Left ventricle myocardium inferior (tissue), 1 donor: Measurements from ENCODE around the gene PAN2. TPM values are rescaled to one million over a fixed set of nuclear protein-coding genes. Genes with fewer than 3 reads are reported as not detected.
"Not testable (repeated sequence)": the region's sequence is repeated elsewhere in the genome, so short reads cannot be mapped to it uniquely, and the experiment has no call there.

Source experiments
- DNase-seq: peaks from one replicate; pipeline ENCODE4 v3.0.0-alpha.2; 2020
- H3K27ac ChIP-seq: fragments of 200-600 bp; replicated peaks from 2 replicates; pipeline ENCODE4 v1.8.0; 2021
- H3K27me3 ChIP-seq: fragments of 200-600 bp; 2 replicates; pipeline ENCODE4 v1.8.0; 2021; ENCODE audit warnings: low read depth
- H3K36me3 ChIP-seq: fragments of 200-600 bp; 2 replicates; pipeline ENCODE4 v1.8.0; 2021
- H3K4me1 ChIP-seq: fragments of 200-600 bp; 2 replicates; pipeline ENCODE4 v1.8.0; 2021
- H3K4me3 ChIP-seq: fragments of 200-600 bp; 2 replicates; pipeline ENCODE4 v1.8.0; 2021; ENCODE audit warnings: mild to moderate bottlenecking, moderate library complexity
- H3K9me3 ChIP-seq: fragments of 200-600 bp; replicated peaks from 2 replicates; pipeline ENCODE4 v1.8.0; 2021
- CTCF ChIP-seq: fragments of 200-600 bp; IDR thresholded peaks from 2 replicates; pipeline ENCODE4 v1.8.0; 2021; ENCODE audit warnings: antibody characterized with exemption, mild to moderate bottlenecking, borderline replicate concordance
- intact Hi-C: fragments of 100-400 bp; cut with micrococcal nuclease; formaldehyde crosslinking; loops from one replicate; pipeline ENCODE4 v1.11.0; 2022
- total RNA-seq: library from RNA; stranded (reverse); fragmentation: NEBNext Ultra II Directional; extraction: Animal tissue kit (Norgen Biotek cat#: 25700); gene quantifications from one replicate; pipeline ENCODE4 v1.2.1, GENCODE V29; 2021
- donor health status: DM: no; HTN: yes; CAD: no; lungs with severe emphysema.

PAN2 gene
- total RNA-seq, 1 donor from 2014 or later = 49.5 TPM

DNA sequence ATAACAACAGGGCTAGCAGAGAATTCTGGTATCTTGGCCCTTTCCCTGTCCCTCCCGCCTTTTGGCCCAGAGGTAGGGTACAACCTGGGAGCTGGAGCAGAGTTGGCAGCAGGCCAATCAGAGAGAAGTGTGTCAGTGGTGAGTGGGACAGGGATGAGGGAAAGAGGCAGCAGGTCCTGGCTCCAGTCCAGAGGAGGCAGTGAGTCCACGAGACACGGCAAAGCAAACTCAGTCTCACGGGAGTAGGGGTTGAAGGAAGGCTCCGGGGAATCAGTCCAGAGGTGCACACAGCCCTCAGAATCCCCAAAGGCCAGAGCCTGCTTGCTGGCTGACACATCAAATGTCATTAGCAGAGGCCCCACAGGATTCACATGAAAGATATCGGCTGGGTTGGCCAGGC, 7.3 kb downstream of the PAN2 start:
- Histone ChIP-seq H3K27ac (no peak overlapping the region), H3K4me3 (no peak overlapping the region), H3K36me3 (peaks cover 73% of the 10 kb centered on the region), H3K9me3 (no peaks in the 10 kb centered on the region), H3K4me1 (peaks cover 9% of the 10 kb centered on the region), H3K27me3 (no peaks in the 10 kb centered on the region)
- intact Hi-C loops = no loop called here
- no peak for TF ChIP-seq CTCF
- DNase-seq = no peak

GRCh38 chr12:56326126-56326525, 7.7 kb downstream of the PAN2 start:
- peaks cover 9% of the 10 kb centered on the region for H3K4me1 ChIP-seq
- no peak overlapping the region for H3K27ac ChIP-seq
- no peak for DNase-seq
- no peak for TF ChIP-seq CTCF
- H3K9me3 ChIP-seq = no peaks in the 10 kb centered on the region
- peaks cover 77% of the 10 kb centered on the region for H3K36me3 ChIP-seq
- intact Hi-C loops = no loop called here
- no peaks in the 10 kb centered on the region for H3K27me3 ChIP-seq
- H3K4me3 ChIP-seq = no peak overlapping the region

DNA sequence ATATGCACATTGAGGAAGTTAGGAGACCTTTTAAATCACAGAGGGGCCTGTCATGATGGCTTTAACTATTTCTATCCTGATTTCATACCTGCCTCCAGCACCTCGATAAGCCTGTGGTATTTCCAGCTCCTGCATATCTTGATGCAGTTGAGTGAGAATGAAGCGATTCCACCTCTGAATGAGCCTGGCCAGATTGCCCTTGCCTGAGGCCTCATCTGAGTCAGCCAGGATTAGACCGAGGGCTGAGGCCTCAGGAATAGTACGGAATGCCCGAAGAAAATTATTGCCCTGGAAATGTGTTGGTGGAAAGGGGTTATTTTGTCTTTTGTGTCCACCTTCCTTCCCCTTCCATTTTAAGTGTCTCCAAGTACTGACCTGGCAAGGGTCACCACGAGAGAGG, 9.6 kb downstream of the PAN2 start:
- Histone ChIP-seq H3K36me3 (peaks cover 96% of the 10 kb centered on the region), H3K4me3 (no peak overlapping the region), H3K9me3 (no peaks in the 10 kb centered on the region), H3K4me1 (peaks cover 9% of the 10 kb centered on the region), H3K27ac (no peak overlapping the region), H3K27me3 (no peaks in the 10 kb centered on the region)
- intact Hi-C loops = no loop called here
- no peak for TF ChIP-seq CTCF
- DNase-seq = no peak

DNA sequence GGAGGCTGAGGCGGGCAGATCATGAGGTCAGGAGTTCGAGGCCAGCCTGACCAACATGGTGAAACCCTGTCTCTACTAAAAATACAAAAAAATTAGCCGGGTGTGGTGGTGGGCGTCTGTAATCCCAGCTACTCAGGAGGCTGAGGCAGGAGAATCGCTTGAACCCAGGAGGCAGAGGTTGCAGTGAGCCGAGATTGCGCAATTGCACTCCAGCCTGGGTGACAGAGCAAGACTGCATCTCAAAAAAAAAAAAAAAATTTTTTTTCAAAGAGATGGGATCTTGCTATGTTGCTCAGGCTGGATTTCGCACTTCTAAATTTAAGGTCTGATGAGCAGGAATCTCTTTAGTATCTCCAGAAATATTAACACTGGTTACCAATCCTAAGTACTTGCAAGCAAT, 12.2 kb downstream of the PAN2 start:
- H3K27ac ChIP-seq, H3K4me1 ChIP-seq, H3K27me3 ChIP-seq, H3K4me3 ChIP-seq, intact Hi-C loops, DNase-seq, H3K9me3 ChIP-seq: not testable (repeated sequence)
- H3K36me3 ChIP-seq = peaks cover 90% of the 10 kb centered on the region

- H3K36me3 ChIP-seq = peaks cover 84% of the 10 kb centered on the region
- no peak for DNase-seq
- H3K4me3 ChIP-seq = no peak overlapping the region
- no peaks in the 10 kb centered on the region for H3K27me3 ChIP-seq
- no peak overlapping the region for H3K27ac ChIP-seq
- no peaks in the 10 kb centered on the region for H3K9me3 ChIP-seq
- intact Hi-C loops = no loop called here
- H3K4me1 ChIP-seq = peaks cover 7% of the 10 kb centered on the region
- no peak for TF ChIP-seq CTCF
These were observed 12.8 kb downstream of the PAN2 start for GRCh38 chr12:56321027-56321426.

DNA sequence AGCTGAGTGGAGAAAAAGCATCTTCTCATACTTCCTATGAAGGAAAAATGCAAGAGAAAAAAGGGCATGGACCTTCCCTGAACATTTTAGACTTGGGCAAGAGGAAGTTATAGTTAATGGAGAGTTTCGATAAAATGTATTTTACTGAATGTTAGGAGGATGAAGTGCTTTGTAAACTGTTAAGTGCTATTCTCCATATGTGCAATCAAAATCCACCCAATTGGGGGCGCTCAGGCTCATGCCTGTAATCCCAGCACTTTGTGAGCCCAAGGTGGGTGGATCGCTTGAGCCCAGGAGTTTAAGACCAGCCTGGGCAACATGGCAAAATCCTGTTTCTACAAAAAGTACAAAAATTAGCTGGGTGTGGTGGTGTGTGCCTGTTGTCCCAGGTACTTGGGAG, 16.1 kb downstream of the PAN2 start:
- TF ChIP-seq CTCF = no peak
- intact Hi-C loops = no loop called here
- no peak for DNase-seq
- Histone ChIP-seq H3K4me3 (no peak overlapping the region), H3K4me1 (peaks cover 23% of the 10 kb centered on the region), H3K27me3 (no peaks in the 10 kb centered on the region), H3K9me3 (no peaks in the 10 kb centered on the region), H3K27ac (no peak overlapping the region), H3K36me3 (peaks cover 66% of the 10 kb centered on the region)
